ENCODE data around the gene RNF152. TPM values are rescaled to one million over a fixed set of nuclear protein-coding genes. Genes with fewer than 3 reads are reported as not detected.

RNF152 gene
- polyA plus RNA-seq, 12 donors, result 4.0 to 15.5 (median 6.4) TPM; not detected in 1

- DNase-seq, result no peak
These were observed 3.3 kb upstream of the RNF152 start for GRCh38 chr18:61896118-61896517.

GRCh38 chr18:61894751-61895524, 2.1 kb upstream of the RNF152 start:
- DNase-seq, result no peak

- DNase-seq, result peak; percentile 80
These were observed 1.4 kb upstream of the RNF152 start for GRCh38 chr18:61893971-61894750.

GRCh38 chr18:61893309-61893970, 633 bp upstream of the RNF152 start:
- peak; percentile 42 for DNase-seq

GRCh38 chr18:61891894-61892293, 913 bp downstream of the RNF152 start:
- no peak for DNase-seq

GRCh38 chr18:61891271-61891670, 1.5 kb downstream of the RNF152 start:
- DNase-seq, result no peak

- DNase-seq, result no peak
These were observed 2.5 kb downstream of the RNF152 start for GRCh38 chr18:61890344-61890743.

GRCh38 chr18:61889541-61889940, 3.3 kb downstream of the RNF152 start:
- no peak for DNase-seq

GRCh38 chr18:61888622-61889021, 4.2 kb downstream of the RNF152 start:
- no peak for DNase-seq

GRCh38 chr18:61887838-61888237, 5.0 kb downstream of the RNF152 start:
- DNase-seq, result no peak

GRCh38 chr18:61883547-61883946, 9.3 kb downstream of the RNF152 start:
- DNase-seq, result no peak

GRCh38 chr18:61882296-61883004, 10.4 kb downstream of the RNF152 start:
- DNase-seq, result no peak

GRCh38 chr18:61876899-61877298, 15.9 kb downstream of the RNF152 start:
- DNase-seq, result no peak

GRCh38 chr18:61870151-61870550, 22.7 kb downstream of the RNF152 start:
- peak; percentile 13 for DNase-seq

GRCh38 chr18:61869636-61870035, 23.2 kb downstream of the RNF152 start:
- no peak for DNase-seq

GRCh38 chr18:61865466-61866175, 27.2 kb downstream of the RNF152 start:
- no peak for DNase-seq

GRCh38 chr18:61861372-61861771, 31.4 kb downstream of the RNF152 start:
- no peak for DNase-seq

GRCh38 chr18:61860302-61860701, 32.5 kb downstream of the RNF152 start:
- no peak for DNase-seq

- DNase-seq, result no peak
These were observed 33.7 kb downstream of the RNF152 start for GRCh38 chr18:61859113-61859512.

GRCh38 chr18:61856678-61857077, 36.1 kb downstream of the RNF152 start:
- no peak for DNase-seq
